Measurements from ENCODE around the gene AFDN. TPM values are rescaled to one million over a fixed set of nuclear protein-coding genes. Genes with fewer than 3 reads are reported as not detected.

AFDN gene
- total RNA-seq, 1 donor from 2014 or later, result 552 TPM

DNA sequence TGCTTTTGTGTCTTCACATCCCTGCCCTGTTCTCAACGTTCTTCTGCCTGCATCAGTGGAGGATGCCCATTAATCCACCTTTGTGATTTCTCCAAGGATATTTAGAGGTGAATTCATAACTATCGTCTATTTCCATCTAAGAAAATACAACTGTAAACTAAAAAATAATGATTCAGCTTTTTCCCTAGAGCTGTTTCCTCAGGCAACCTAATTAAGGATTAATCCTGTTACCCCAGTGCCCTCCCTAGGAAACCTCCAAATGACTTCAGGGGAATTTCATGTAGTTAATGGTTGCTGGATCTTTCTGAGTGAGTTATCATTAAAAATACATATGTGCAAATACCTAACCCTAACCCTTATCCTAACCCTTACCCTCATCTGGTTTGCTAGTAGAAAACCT, 14.6 kb upstream of the AFDN start:
- peaks cover 8% of the 10 kb centered on the region for H3K36me3 Mint-ChIP-seq (ENCODE audit: unreplicated experiment)
- H3K27me3 Mint-ChIP-seq (ENCODE audit: unreplicated experiment), result no peaks in the 10 kb centered on the region
- DNase-seq, result no peak
- no peak overlapping the region for H3K4me3 Mint-ChIP-seq (ENCODE audit: unreplicated experiment)
- no peak overlapping the region for H3K27ac Mint-ChIP-seq (ENCODE audit: unreplicated experiment)
- peaks cover 3% of the 10 kb centered on the region for H3K9me3 Mint-ChIP-seq (ENCODE audit: unreplicated experiment)
- TF ChIP-seq, protein P1, sequence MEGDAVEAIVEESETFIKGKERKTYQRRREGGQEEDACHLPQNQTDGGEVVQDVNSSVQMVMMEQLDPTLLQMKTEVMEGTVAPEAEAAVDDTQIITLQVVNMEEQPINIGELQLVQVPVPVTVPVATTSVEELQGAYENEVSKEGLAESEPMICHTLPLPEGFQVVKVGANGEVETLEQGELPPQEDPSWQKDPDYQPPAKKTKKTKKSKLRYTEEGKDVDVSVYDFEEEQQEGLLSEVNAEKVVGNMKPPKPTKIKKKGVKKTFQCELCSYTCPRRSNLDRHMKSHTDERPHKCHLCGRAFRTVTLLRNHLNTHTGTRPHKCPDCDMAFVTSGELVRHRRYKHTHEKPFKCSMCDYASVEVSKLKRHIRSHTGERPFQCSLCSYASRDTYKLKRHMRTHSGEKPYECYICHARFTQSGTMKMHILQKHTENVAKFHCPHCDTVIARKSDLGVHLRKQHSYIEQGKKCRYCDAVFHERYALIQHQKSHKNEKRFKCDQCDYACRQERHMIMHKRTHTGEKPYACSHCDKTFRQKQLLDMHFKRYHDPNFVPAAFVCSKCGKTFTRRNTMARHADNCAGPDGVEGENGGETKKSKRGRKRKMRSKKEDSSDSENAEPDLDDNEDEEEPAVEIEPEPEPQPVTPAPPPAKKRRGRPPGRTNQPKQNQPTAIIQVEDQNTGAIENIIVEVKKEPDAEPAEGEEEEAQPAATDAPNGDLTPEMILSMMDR (IDR thresholded peaks at IDR 0.05; ENCODE audit: partially characterized antibody, unreplicated experiment), result no peak
- no peaks in the 10 kb centered on the region for H3K4me1 Mint-ChIP-seq (ENCODE audit: low read depth, unreplicated experiment)

DNA sequence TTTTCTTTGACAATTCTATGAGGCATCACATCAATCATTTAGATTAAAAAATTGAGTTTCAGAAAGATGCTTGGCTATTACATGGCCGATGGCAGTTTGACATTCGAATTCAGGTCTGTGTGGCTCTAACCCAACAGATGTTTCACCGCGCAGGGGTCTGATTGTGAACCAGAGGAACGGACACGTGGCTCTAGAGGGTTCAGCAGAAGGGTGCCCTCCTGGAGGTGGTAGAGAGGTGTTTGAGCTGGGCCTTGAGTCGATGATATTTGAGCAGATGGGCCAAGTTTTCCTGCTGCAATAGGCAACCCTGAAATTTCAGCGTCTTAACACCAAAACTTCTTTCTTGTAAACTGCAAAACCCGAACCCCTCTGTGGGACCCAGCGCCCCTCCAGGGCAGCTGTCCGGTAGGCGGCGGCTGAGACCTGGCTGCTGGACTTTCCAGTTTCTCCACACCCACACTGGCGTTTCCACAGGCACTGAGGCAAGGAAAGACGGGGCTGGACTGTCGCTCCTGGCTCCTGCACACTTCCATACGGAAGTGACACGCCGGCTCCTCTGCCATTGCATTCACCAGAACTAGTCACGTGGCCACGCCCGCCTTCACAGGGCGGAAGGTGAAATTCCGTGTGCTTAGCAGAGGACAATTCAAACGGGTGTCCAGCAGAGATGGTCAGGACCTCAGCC, 11.3 kb upstream of the AFDN start:
- H3K4me1 Mint-ChIP-seq (ENCODE audit: low read depth, unreplicated experiment), result no peaks in the 10 kb centered on the region
- TF ChIP-seq, protein P1 (IDR thresholded peaks at IDR 0.05; ENCODE audit: partially characterized antibody, unreplicated experiment), result no peak
- H3K9me3 Mint-ChIP-seq (ENCODE audit: unreplicated experiment), result peaks cover 3% of the 10 kb centered on the region
- no peak for DNase-seq
- H3K27ac Mint-ChIP-seq (ENCODE audit: unreplicated experiment), result no peak overlapping the region
- no peaks in the 10 kb centered on the region for H3K27me3 Mint-ChIP-seq (ENCODE audit: unreplicated experiment)
- no peak overlapping the region for H3K4me3 Mint-ChIP-seq (ENCODE audit: unreplicated experiment)
- peaks cover 14% of the 10 kb centered on the region for H3K36me3 Mint-ChIP-seq (ENCODE audit: unreplicated experiment)

DNA sequence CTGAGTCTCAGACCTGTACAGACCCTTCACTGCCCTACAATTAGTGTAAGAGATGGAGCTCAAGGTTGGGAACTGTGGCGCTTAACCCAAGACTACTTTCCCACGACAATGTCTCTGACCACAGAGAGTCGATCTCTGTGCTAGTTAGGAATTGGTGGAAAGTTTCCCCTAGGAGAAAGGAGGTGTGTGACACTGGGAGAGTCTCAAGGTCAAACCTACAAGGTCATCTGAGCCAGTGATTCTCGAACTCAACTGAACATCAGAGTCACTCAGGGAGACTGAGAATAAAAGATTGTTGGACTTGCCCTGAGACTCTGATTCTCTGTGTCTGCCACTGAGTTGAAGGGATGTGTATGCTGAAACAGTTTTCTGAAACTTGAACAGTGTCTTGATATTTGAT, 9.7 kb upstream of the AFDN start:
- Mint-ChIP-seq H3K27me3 (ENCODE audit: unreplicated experiment) (no peaks in the 10 kb centered on the region), H3K9me3 (ENCODE audit: unreplicated experiment) (peaks cover 3% of the 10 kb centered on the region), H3K27ac (ENCODE audit: unreplicated experiment) (no peak overlapping the region), H3K4me3 (ENCODE audit: unreplicated experiment) (no peak overlapping the region), H3K4me1 (ENCODE audit: low read depth, unreplicated experiment) (no peaks in the 10 kb centered on the region), H3K36me3 (ENCODE audit: unreplicated experiment) (peaks cover 19% of the 10 kb centered on the region)
- no peak for DNase-seq
- TF ChIP-seq, protein P1 (IDR thresholded peaks at IDR 0.05; ENCODE audit: partially characterized antibody, unreplicated experiment), result no peak

DNA sequence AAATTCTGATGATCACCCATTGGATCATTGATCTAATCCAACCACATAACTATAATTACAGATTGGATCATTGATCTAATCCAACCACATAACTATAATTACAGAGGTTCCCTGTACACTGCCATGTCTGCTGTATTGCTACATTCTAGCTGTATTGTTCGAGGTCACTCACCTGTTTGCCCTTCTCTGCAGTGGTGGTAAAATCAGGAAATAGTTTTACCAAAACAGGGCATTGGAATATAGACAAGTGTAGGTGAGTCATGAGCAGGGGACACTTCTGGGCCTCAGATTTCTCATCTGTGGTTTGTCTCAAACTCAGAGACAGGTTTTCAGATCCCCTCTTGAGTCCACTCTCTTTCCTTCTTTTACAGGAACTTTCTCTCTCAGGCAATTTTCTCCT, 9.0 kb upstream of the AFDN start:
- peaks cover 2% of the 10 kb centered on the region for H3K9me3 Mint-ChIP-seq (ENCODE audit: unreplicated experiment)
- H3K36me3 Mint-ChIP-seq (ENCODE audit: unreplicated experiment), result peaks cover 19% of the 10 kb centered on the region
- H3K4me3 Mint-ChIP-seq (ENCODE audit: unreplicated experiment), result no peak overlapping the region
- no peaks in the 10 kb centered on the region for H3K4me1 Mint-ChIP-seq (ENCODE audit: low read depth, unreplicated experiment)
- no peak for DNase-seq
- TF ChIP-seq, protein P1 (IDR thresholded peaks at IDR 0.05; ENCODE audit: partially characterized antibody, unreplicated experiment), result no peak
- H3K27me3 Mint-ChIP-seq (ENCODE audit: unreplicated experiment), result no peaks in the 10 kb centered on the region
- no peak overlapping the region for H3K27ac Mint-ChIP-seq (ENCODE audit: unreplicated experiment)

DNA sequence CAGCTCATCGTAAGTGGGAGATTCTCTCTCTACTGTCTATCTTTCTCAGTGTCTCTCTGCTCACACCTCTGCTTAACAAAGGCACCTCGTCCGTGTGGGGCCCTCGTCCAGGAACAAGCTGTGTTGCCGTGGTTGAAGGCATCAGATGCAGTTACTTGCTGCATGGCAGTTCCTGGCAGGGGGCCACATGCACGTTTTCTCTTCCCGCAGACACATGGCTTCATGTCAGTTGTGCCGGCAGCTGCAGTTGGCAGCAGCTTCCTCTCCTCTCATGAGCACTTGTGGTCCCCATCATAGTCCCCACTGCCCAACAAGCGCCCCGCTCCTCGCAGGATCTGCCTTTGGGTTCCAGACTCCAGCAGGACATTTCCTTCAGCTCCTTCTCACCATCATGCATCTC, 7.1 kb upstream of the AFDN start:
- Mint-ChIP-seq H3K4me1 (ENCODE audit: low read depth, unreplicated experiment) (peaks cover 2% of the 10 kb centered on the region), H3K4me3 (ENCODE audit: unreplicated experiment) (no peak overlapping the region), H3K36me3 (ENCODE audit: unreplicated experiment) (peaks cover 19% of the 10 kb centered on the region), H3K27ac (ENCODE audit: unreplicated experiment) (no peak overlapping the region), H3K27me3 (ENCODE audit: unreplicated experiment) (no peaks in the 10 kb centered on the region), H3K9me3 (ENCODE audit: unreplicated experiment) (peaks cover 3% of the 10 kb centered on the region)
- TF ChIP-seq, protein P1 (IDR thresholded peaks at IDR 0.05; ENCODE audit: partially characterized antibody, unreplicated experiment), result no peak
- no peak for DNase-seq
